PFSK-1 (cell line): ENCODE results near the gene CHAD.

Source experiments
- FOXP2 ChIP-seq: optimal IDR thresholded peaks from 2 replicates; pipeline ENCODE3; 2011; ENCODE audit warnings: borderline replicate concordance, control low read depth, inconsistent platforms; ENCODE audit not compliant: insufficient read depth; ENCODE audit errors: extremely low read length, extremely low read depth
- POLR2AphosphoS5 ChIP-seq: IDR thresholded peaks from 2 replicates; pipeline ENCODE4 v1.6.1; 2012; ENCODE audit warnings: low read depth, mild to moderate bottlenecking, control low read depth, low read length, moderate library complexity
- REST ChIP-seq, 2 experiments: IDR thresholded peaks; 2 replicates each; pipeline versions ENCODE4 v1.6.1 to v1.8.0; 2011 to 2012; ENCODE audit warnings: low read depth in 2 of 2, low read length in 2 of 2, control low read depth in 1 of 2, inconsistent platforms in 1 of 2, mild to moderate bottlenecking in 1 of 2, moderate library complexity in 1 of 2; ENCODE audit not compliant: insufficient read depth in 1 of 2
- SIN3A ChIP-seq: IDR thresholded peaks from 2 replicates; pipeline ENCODE4 v1.6.1; 2012; ENCODE audit warnings: mild to moderate bottlenecking, low read length, moderate library complexity, borderline replicate concordance; ENCODE audit not compliant: insufficient read depth
- TAF1 ChIP-seq: IDR thresholded peaks from 2 replicates; pipeline ENCODE4 v1.6.1; 2012; ENCODE audit warnings: low read length, control low read depth, borderline replicate concordance; ENCODE audit not compliant: insufficient read depth

Gene CHAD

DNA sequence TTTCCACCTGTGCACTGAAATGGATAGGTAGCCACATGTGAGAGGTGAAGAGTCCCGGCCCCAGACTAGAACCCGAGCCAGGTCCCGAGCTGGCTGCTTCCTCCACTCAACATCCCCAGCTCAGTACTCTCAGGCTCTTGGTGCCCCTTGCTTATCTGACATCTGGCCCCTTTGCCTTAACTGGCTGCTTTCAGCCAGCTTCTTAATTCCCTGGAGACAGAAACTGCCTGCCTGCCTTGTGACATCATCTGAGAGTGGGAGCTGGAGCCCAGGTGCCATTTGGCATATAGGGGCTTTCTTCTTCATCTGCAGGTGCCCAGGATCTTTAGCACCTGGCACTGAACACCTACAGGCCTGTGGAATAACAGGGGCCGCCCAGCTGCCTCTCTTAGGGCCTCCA is 8.9 kb downstream of the CHAD start:
- TF ChIP-seq POLR2AphosphoS5 = no peak
- no peak for TF ChIP-seq TAF1
- TF ChIP-seq REST (IDR thresholded peaks at IDR 0.05; ENCODE audit: insufficient read depth in 1 of 2, low read depth in 2 of 2, low read length in 2 of 2) = no peak
- TF ChIP-seq SIN3A = no peak
- TF ChIP-seq FOXP2 = no peak

DNA sequence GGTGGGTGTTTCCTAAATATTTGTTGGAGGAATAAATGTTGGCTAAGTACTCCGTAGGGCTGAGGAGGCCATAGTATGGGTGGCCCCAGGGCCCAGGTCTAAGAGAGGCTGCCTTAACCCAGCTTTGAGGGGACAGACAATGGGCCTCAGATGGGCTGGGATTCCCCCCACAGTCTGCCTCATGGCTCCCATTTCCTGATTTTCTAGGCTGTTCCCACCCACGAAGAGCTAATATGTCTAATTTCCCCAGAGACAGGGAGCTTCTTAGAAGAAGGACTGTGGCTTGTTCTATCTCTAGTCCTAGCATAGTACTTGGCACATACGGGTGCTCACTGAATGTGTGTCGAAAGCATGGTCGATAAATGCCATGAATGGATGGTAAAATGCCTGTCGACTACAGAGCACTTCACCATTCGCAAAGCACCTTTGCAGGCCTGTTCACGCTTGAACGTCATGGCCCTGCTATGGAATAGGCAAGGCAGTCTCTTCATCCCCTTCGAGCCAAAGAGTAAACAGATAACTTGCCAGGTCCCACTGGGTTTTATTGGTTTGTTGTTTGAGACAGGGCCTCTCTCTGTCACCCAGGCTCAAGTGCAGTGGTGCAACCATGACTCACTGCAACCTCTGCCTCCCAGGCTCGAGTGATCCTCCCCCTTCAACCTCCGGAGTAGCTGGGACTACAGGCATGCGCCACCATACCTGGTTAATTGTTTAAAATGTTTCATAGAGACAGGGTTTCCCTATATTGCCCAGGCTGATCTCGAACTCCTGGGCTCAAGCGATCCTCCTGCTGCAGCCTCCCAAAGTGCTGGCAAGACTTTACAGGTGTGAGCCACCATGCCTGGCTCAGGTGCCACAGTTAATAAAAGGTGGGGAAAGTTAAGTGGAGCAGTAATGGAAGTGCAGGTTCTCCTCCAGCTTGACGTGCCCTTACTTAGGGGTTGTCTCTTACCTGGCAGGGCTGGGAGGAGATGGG is 9.7 kb downstream of the CHAD start:
- no peak for TF ChIP-seq TAF1
- no peak for TF ChIP-seq REST (IDR thresholded peaks at IDR 0.05; ENCODE audit: insufficient read depth in 1 of 2, low read depth in 2 of 2, low read length in 2 of 2)
- TF ChIP-seq POLR2AphosphoS5 = no peak
- TF ChIP-seq SIN3A = no peak
- no peak for TF ChIP-seq FOXP2

GRCh38 chr17:50458270-50458669 is 10.4 kb downstream of the CHAD start:
- TF ChIP-seq TAF1 (no peak), SIN3A (no peak), POLR2AphosphoS5 (no peak), REST (IDR thresholded peaks at IDR 0.05; ENCODE audit: insufficient read depth in 1 of 2, low read depth in 2 of 2, low read length in 2 of 2) (no peak), FOXP2 (no peak)

DNA sequence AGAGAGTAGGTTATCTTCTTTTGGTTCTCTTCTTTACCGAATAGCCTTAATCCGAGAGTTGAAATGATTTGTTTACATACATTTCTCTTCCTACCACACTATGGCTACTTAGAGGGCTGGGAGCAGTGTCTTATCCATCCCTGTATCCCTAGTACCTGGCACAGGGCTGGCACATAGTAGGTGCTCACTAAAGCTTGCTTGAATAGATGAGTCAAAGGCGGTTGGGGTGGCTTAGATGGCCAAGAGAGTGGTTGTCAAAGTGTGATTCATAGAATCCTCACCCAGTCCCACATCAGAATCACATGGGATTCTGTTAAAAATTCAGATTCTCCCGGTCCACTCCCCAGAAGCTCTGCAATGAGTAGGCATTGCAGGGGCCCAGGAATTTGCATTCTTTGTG is 11.1 kb downstream of the CHAD start:
- TF ChIP-seq FOXP2 = no peak

DNA sequence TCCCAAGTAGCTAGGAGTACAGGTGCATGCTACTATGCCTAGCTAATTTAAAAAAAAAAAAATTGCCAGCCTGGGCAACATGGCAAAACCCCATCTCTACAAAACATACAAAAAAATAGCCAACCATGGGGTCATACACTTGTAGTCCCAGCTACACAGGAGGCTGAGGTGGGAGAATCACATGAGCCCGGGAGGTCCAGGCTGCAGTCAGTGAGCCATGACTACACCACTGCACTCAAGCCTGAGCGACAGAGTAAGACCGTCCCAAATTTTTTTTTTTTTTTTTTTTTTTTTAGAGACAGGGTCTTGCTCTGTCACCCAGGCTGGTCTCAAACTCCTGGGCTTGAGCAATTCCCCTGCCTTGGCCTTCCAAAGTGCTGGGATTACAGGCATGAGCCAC is 14.8 kb downstream of the CHAD start:
- no peak for TF ChIP-seq SIN3A
- no peak for TF ChIP-seq POLR2AphosphoS5
- TF ChIP-seq FOXP2 = no peak
- no peak for TF ChIP-seq REST (IDR thresholded peaks at IDR 0.05; ENCODE audit: insufficient read depth in 1 of 2, low read depth in 2 of 2, low read length in 2 of 2)
- no peak for TF ChIP-seq TAF1
